ENCODE measurements around the gene PPARD. TPM values are rescaled to one million over a fixed set of nuclear protein-coding genes. Genes with fewer than 3 reads are reported as not detected.

Gene PPARD
- total and polyA plus RNA-seq, 2 of the 13 experiments (the other 11 are each of a cell fraction or from before 2014, with no cell fraction given): 6.1 to 13.3 TPM

DNA sequence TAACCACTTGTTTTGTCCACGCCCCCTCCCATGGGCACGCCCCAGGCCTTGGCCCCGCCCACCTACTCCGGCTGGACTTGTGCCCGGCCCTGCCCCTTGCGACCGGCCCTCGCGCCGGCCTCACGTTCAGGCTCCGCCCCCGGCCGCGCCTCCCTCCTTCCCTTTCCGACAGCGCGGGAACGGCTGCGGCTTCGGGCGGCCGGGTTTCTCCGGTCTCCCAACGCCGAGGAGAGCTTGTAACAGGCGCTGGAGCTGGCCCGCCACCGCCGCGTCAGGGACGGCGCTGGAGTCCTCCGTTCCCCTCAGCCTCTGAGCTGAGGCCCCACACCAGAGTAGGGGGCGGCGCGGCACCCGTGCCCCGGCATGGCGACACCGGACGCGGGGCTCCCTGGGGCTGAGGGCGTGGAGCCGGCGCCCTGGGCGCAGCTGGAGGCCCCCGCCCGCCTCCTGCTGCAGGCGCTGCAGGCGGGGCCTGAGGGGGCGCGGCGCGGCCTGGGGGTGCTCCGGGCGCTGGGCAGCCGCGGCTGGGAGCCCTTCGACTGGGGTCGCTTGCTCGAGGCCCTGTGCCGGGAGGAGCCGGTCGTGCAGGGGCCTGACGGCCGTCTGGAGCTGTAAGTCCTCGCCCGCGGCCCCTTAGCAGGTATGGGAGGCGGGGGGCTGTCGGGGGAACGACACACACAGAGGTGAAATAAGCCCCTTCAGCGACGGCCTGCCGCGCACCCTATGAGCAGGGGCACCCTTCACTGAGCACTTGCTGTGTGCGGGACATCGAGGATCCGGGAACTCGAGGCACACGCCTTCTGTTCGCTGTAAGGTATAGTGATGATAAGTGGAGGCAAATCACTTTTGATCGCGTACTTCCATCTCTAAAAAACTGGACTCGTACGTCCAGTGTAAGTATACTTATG, 110.1 kb downstream of the PPARD start, which contains the start of gene FANCE (continued):
- no peak for TF ChIP-seq ZNF20 (CRISPR knock-in tag; IDR thresholded peaks at IDR 0.05)
- TF ChIP-seq, protein P1, sequence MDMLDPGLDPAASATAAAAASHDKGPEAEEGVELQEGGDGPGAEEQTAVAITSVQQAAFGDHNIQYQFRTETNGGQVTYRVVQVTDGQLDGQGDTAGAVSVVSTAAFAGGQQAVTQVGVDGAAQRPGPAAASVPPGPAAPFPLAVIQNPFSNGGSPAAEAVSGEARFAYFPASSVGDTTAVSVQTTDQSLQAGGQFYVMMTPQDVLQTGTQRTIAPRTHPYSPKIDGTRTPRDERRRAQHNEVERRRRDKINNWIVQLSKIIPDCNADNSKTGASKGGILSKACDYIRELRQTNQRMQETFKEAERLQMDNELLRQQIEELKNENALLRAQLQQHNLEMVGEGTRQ (IDR thresholded peaks at IDR 0.05; ENCODE audit: low read depth, low read length): no peak
- TF ChIP-seq, protein P1 (CRISPR knock-in tag; IDR thresholded peaks at IDR 0.05; ENCODE audit: borderline replicate concordance): no peak; the same call in 1 of the 2 replicates
- TF ChIP-seq IRF2 (CRISPR knock-in tag; IDR thresholded peaks at IDR 0.05): peak; percentile 65; the same call in 1 of the 2 replicates
- 0 out of 2 replicates have a peak, but pooled peaks have one; percentile 25 for TF ChIP-seq ZNF44 (CRISPR knock-in tag; IDR thresholded peaks at IDR 0.05)
- peak; percentile 50; the same call in 1 of the 2 replicates for TF ChIP-seq FOXM1 (CRISPR knock-in tag; IDR thresholded peaks at IDR 0.05)
- no peak for TF ChIP-seq ZNF235 (CRISPR knock-in tag; IDR thresholded peaks at IDR 0.05; ENCODE audit: borderline replicate concordance)
- TF ChIP-seq, protein P2, sequence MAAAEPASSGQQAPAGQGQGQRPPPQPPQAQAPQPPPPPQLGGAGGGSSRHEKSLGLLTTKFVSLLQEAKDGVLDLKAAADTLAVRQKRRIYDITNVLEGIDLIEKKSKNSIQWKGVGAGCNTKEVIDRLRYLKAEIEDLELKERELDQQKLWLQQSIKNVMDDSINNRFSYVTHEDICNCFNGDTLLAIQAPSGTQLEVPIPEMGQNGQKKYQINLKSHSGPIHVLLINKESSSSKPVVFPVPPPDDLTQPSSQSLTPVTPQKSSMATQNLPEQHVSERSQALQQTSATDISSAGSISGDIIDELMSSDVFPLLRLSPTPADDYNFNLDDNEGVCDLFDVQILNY (CRISPR knock-in tag; conservative IDR thresholded peaks at IDR 0.05): peak; percentile 94
- TF ChIP-seq ZNF446 (CRISPR knock-in tag; IDR thresholded peaks at IDR 0.05): peak; percentile 58; the same call in 1 of the 2 replicates
- TF ChIP-seq MLLT10 (CRISPR knock-in tag; IDR thresholded peaks at IDR 0.05): no peak
- TF ChIP-seq NR2F1 (CRISPR knock-in tag; IDR thresholded peaks at IDR 0.05): no peak
- peak; percentile 24; the same call in 1 of the 2 replicates for TF ChIP-seq ZNF256 (CRISPR knock-in tag; conservative IDR thresholded peaks at IDR 0.05)
- TF ChIP-seq ZNF720 (CRISPR knock-in tag; IDR thresholded peaks at IDR 0.05): no peak
- TF ChIP-seq, protein P3, sequence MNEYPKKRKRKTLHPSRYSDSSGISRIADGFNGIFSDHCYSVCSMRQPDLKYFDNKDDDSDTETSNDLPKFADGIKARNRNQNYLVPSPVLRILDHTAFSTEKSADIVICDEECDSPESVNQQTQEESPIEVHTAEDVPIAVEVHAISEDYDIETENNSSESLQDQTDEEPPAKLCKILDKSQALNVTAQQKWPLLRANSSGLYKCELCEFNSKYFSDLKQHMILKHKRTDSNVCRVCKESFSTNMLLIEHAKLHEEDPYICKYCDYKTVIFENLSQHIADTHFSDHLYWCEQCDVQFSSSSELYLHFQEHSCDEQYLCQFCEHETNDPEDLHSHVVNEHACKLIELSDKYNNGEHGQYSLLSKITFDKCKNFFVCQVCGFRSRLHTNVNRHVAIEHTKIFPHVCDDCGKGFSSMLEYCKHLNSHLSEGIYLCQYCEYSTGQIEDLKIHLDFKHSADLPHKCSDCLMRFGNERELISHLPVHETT (CRISPR knock-in tag; conservative IDR thresholded peaks at IDR 0.05): peak; percentile 41; the same call in 1 of the 2 replicates
- TF ChIP-seq ZNF577 (CRISPR knock-in tag; IDR thresholded peaks at IDR 0.05; ENCODE audit: borderline replicate concordance, low read depth): no peak
- 0 out of 2 replicates have a peak, but pooled peaks have one; percentile 43 for TF ChIP-seq ZNF350 (CRISPR knock-in tag; IDR thresholded peaks at IDR 0.05; ENCODE audit: borderline replicate concordance, low read depth)

All from HepG2 (cell line).